A673 (cell line): Measurements from ENCODE around the gene RIPOR2. TPM values are rescaled to one million over a fixed set of nuclear protein-coding genes. Genes with fewer than 3 reads are reported as not detected.
"Not testable (repeated sequence)": the region's sequence is repeated elsewhere in the genome, so short reads cannot be mapped to it uniquely, and the experiment has no call there.

Experiments
- BruUV-seq: library from RNA; stranded (reverse); fragments of 400-500 nt; replicated peaks from 2 replicates; lab custom pipeline; 2021; lab: Mats Ljungman, UMichigan
- CTCF ChIA-PET: fragments of 300-600 bp; sonication (Branson Sonifier 250); formaldehyde crosslinking; loops from one replicate; lab custom pipeline; 2022; ENCODE audit warnings: antibody characterized with exemption; lab: Charles Lee
- POLR2A ChIA-PET: fragments of 300-600 bp; sonication (Branson Sonifier 250); formaldehyde crosslinking; loops from one replicate; lab custom pipeline; 2022; ENCODE audit warnings: antibody characterized with exemption; ENCODE audit not compliant: low non-redundant PET; lab: Charles Lee
- DNase-seq: peaks from one replicate; pipeline ENCODE4 v3.0.0-alpha.2; 2015; ENCODE audit warnings: low spot score
- H3K27ac ChIP-seq: fragments of 200-600 bp; sonication (generic); 2 replicates; pipeline ENCODE4 v1.5.1; 2016; ENCODE audit warnings: mixed run types, low read depth, mild to moderate bottlenecking, mixed read lengths, antibody characterized with exemption, low read length; ENCODE audit not compliant: poor library complexity, severe bottlenecking
- H3K27me3 ChIP-seq: fragments of 200-600 bp; sonication (generic); replicated peaks from 2 replicates; pipeline ENCODE4 v1.6.1; 2017; ENCODE audit warnings: mixed run types, low read depth, mild to moderate bottlenecking, mixed read lengths, antibody characterized with exemption, low read length; ENCODE audit not compliant: insufficient read depth, poor library complexity
- H3K36me3 ChIP-seq: fragments of 200-600 bp; sonication (generic); 2 replicates; pipeline ENCODE4 v1.6.1; 2016; ENCODE audit warnings: mixed run types, mild to moderate bottlenecking, mixed read lengths, antibody characterized with exemption, low read length; ENCODE audit not compliant: insufficient read depth, poor library complexity, severe bottlenecking
- H3K4me1 ChIP-seq: fragments of 200-600 bp; sonication (generic); 2 replicates; pipeline ENCODE4 v1.6.1; 2017; ENCODE audit warnings: mixed run types, mild to moderate bottlenecking, mixed read lengths, antibody characterized with exemption, low read length; ENCODE audit not compliant: insufficient read depth, poor library complexity, severe bottlenecking
- H3K4me3 ChIP-seq: fragments of 200-600 bp; sonication (generic); 2 replicates; pipeline ENCODE4 v1.5.1; 2016; ENCODE audit warnings: low read depth, mixed run types, mild to moderate bottlenecking, mixed read lengths, low read length; ENCODE audit not compliant: poor library complexity, severe bottlenecking
- H3K9me3 ChIP-seq: fragments of 200-600 bp; sonication (generic); 2 replicates; pipeline ENCODE4 v1.6.1; 2016; ENCODE audit warnings: mixed run types, low read depth, mild to moderate bottlenecking, mixed read lengths, antibody characterized with exemption, low read length; ENCODE audit not compliant: poor library complexity, severe bottlenecking
- CTCF ChIP-seq: fragments of 300-800, 200-600 bp; sonication (generic); conservative IDR thresholded peaks from 2 replicates; pipeline ENCODE4 v1.5.1; 2017; ENCODE audit warnings: low read depth, mild to moderate bottlenecking, antibody characterized with exemption, low read length, moderate library complexity, mixed read lengths
- EZH2 ChIP-seq: fragments of 200-600 bp; sonication (generic); IDR thresholded peaks from 2 replicates; pipeline ENCODE4 v1.6.1; 2017; ENCODE audit warnings: borderline replicate concordance, low read depth, mild to moderate bottlenecking, mixed read lengths, antibody characterized with exemption, low read length; ENCODE audit not compliant: poor library complexity, severe bottlenecking
- intact Hi-C: fragments of 100-400 bp; cut with micrococcal nuclease; formaldehyde crosslinking; loops from one replicate; pipeline ENCODE4 v1.10.0; 2022; ENCODE audit not compliant: unreplicated experiment
- total RNA-seq: library from RNA; stranded (reverse); gene quantifications from 2 replicates; pipeline ENCODE4 v1.2.3, GENCODE V29; 2021

RIPOR2 gene
- total RNA-seq, 1 experiment from 2014 or later: 0.17 TPM

GRCh38 chr6:24929242-24929641 is 6.5 kb downstream of the RIPOR2 start:
- intact Hi-C loops: no loop called here
- no peak for DNase-seq
- no peaks in the 10 kb centered on the region for H3K36me3 ChIP-seq
- TF ChIP-seq EZH2 (no peak), CTCF (no peak)
- H3K4me1 ChIP-seq: no peaks in the 10 kb centered on the region
- POLR2A ChIA-PET: no interaction called here
- no peaks in the 10 kb centered on the region for H3K9me3 ChIP-seq
- H3K4me3 ChIP-seq: no peak overlapping the region
- H3K27me3 ChIP-seq: no peaks in the 10 kb centered on the region
- H3K27ac ChIP-seq: no peak overlapping the region
- BruUV-seq: no TSS peak
- CTCF ChIA-PET: interaction anchor here (0.7 kb wide), 1 partner anchor 142 kb away, joined by 3 read pairs; no protein-coding TSS in a partner anchor

- no peak for TF ChIP-seq CTCF
- TF ChIP-seq EZH2: no peak
- BruUV-seq: no TSS peak
- no peak for DNase-seq
- POLR2A ChIA-PET: no interaction called here
- no peak overlapping the region for H3K4me3 ChIP-seq
- no peaks in the 10 kb centered on the region for H3K36me3 ChIP-seq
- CTCF ChIA-PET: no interaction called here
- H3K4me1 ChIP-seq: no peaks in the 10 kb centered on the region
- intact Hi-C loops: no loop called here
- H3K9me3 ChIP-seq: no peaks in the 10 kb centered on the region
- no peak overlapping the region for H3K27ac ChIP-seq
- H3K27me3 ChIP-seq: no peaks in the 10 kb centered on the region
Observed at GRCh38 chr6:24927985-24928745, 7.6 kb downstream of the RIPOR2 start.

GRCh38 chr6:24927277-24927955 is 8.3 kb downstream of the RIPOR2 start:
- intact Hi-C loops: no loop called here

GRCh38 chr6:24926647-24927046 is 9.1 kb downstream of the RIPOR2 start:
- H3K36me3 ChIP-seq, BruUV-seq, POLR2A ChIA-PET, H3K9me3 ChIP-seq, H3K4me1 ChIP-seq, H3K27me3 ChIP-seq, H3K27ac ChIP-seq, intact Hi-C loops, CTCF ChIA-PET, DNase-seq, H3K4me3 ChIP-seq: not testable (repeated sequence)

More at GRCh38 chr6:24927277-24927955, 8.3 kb downstream of the RIPOR2 start:
- H3K9me3 ChIP-seq: no peaks in the 10 kb centered on the region
- TF ChIP-seq CTCF (no peak), EZH2 (no peak)
- no peaks in the 10 kb centered on the region for H3K36me3 ChIP-seq
- H3K27me3 ChIP-seq: no peaks in the 10 kb centered on the region
- CTCF ChIA-PET: no interaction called here
- no TSS peak for BruUV-seq
- POLR2A ChIA-PET: no interaction called here
- H3K4me1 ChIP-seq: no peaks in the 10 kb centered on the region
- DNase-seq: no peak
- H3K4me3 ChIP-seq: no peak overlapping the region
- no peak overlapping the region for H3K27ac ChIP-seq
